Aorta (tissue), 5 donors: ENCODE measurements around the gene EPHB1. TPM values are rescaled to one million over a fixed set of nuclear protein-coding genes. Genes with fewer than 3 reads are reported as not detected.

Experiments used
- ATAC-seq: fragments of 200-7000 bp; cut with Tn5 transposase; one replicate; pipeline ENCODE4 v1.9.1; 2022; ENCODE audit warnings: moderate library complexity; ENCODE audit not compliant: low FRiP score
- DNase-seq, 2 donors: peaks; one replicate each; pipeline ENCODE4 v3.0.0-alpha.2; 2020
- H3K27ac ChIP-seq, 2 donors: one replicate each; pipeline ENCODE4 v1.5.1; 2013; ENCODE audit warnings: low read length in 2 of 2, mild to moderate bottlenecking in 2 of 2, moderate library complexity in 2 of 2, control low read depth in 1 of 2, inconsistent platforms in 1 of 2, low read depth in 1 of 2
- H3K27me3 ChIP-seq, 2 donors: one replicate each; pipeline ENCODE4 v1.6.1; 2013; ENCODE audit warnings: control low read depth in 1 of 2, low read length in 1 of 2, mild to moderate bottlenecking in 1 of 2, moderate library complexity in 1 of 2; ENCODE audit not compliant: insufficient read depth in 2 of 2, control insufficient read depth in 1 of 2
- H3K36me3 ChIP-seq, 2 donors: one replicate each; pipeline ENCODE4 v1.6.1; 2013; ENCODE audit warnings: control low read depth in 1 of 2, low read length in 1 of 2, mild to moderate bottlenecking in 1 of 2; ENCODE audit not compliant: insufficient read depth in 2 of 2, control insufficient read depth in 1 of 2
- H3K4me1 ChIP-seq, 2 donors: one replicate each; pipeline ENCODE4 v1.6.1; 2013; ENCODE audit warnings: low read length in 2 of 2, control low read depth in 1 of 2, mild to moderate bottlenecking in 1 of 2, moderate library complexity in 1 of 2; ENCODE audit not compliant: insufficient read depth in 2 of 2, control insufficient read depth in 1 of 2
- H3K4me3 ChIP-seq, 2 donors: one replicate each; pipeline ENCODE4 v1.5.1; 2013; ENCODE audit warnings: low read length in 2 of 2, control low read depth in 1 of 2, mild to moderate bottlenecking in 1 of 2
- H3K9me3 ChIP-seq: one replicate; pipeline ENCODE4 v1.6.1; 2013; ENCODE audit warnings: mild to moderate bottlenecking, low read length; ENCODE audit not compliant: control insufficient read depth
- WGBS, 2 donors: extraction: QIAGEN DNeasy Blood & Tissue Kit; methylation state at CpG; one replicate each; pipeline ENCODE4 v1.1.7; 2013; 5-methylcytosine and 5-hydroxymethylcytosine counted together
- intact Hi-C, 2 donors: fragments of 100-400 bp; cut with DNase I; formaldehyde crosslinking; loops; one replicate each; pipeline versions ENCODE4 v1.14.2 to v1.15.0; 2022
- polyA plus RNA-seq, 2 donors: library from polyadenylated mRNA; stranded (reverse); fragments of 200-250 nt; gene quantifications; one replicate each; pipeline ENCODE4 v1.2.3, GENCODE V29; 2013
- total RNA-seq, 2 donors: library from RNA; stranded (reverse); fragmentation: NEBNext Ultra II Directional; extraction: Animal tissue kit (Norgen Biotek cat#: 25700); gene quantifications; one replicate each; pipeline ENCODE4 v1.2.1, GENCODE V29; 2021
- donor health status: healthy with polysubstance abuse.
- donor health status: Bipolar disorder and iron deficiency.
- donor health status: DM: no; HTN: no; CAD: no.
- donor health status: DM: no; HTN: no; CAD: no.
- donor health status: DM: yes; HTN: yes; CAD: no.

EPHB1 gene
- total and polyA plus RNA-seq, 4 donors: 0.31 to 4.8 (median 3.6) TPM; not detected in 1

- no peaks in the 10 kb centered on the region for H3K4me1 ChIP-seq
- H3K4me3 ChIP-seq: no peak overlapping the region
- H3K27ac ChIP-seq: no peak overlapping the region
- H3K9me3 ChIP-seq: no peaks in the 10 kb centered on the region
- WGBS, 2 donors: 94 to 95% methylated on average over 4 of the region's 4 CpGs
- H3K27me3 ChIP-seq: no peaks in the 10 kb centered on the region
- DNase-seq (no peak), ATAC-seq (no peak)
- H3K36me3 ChIP-seq: no peaks in the 10 kb centered on the region
- intact Hi-C loops: no loop called here
Observed at GRCh38 chr3:134822090-134822489, 27.0 kb downstream of the EPHB1 start.

DNA sequence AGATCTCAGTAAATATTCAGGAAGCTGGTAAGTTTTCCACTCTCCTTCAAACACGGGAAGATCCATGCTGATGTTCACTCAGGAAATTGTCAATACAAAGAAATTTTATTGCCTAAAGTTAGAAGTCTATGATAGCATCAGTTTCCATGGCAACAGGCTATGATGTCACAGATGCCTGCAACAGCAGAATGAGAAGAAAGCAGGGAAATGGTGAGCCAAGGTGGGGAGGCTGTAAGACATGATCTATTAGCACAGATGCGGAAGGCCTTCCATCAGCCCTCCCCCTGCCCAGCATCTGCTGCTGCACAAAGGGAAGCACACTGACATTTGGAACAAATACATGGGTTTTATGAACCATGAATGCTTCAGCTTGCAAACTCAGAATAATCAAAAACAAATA lies 28.6 kb downstream of the EPHB1 start:
- no peaks in the 10 kb centered on the region for H3K36me3 ChIP-seq
- H3K4me3 ChIP-seq: no peak overlapping the region
- DNase-seq: no peak
- no peaks in the 10 kb centered on the region for H3K27me3 ChIP-seq
- no peak overlapping the region for H3K27ac ChIP-seq
- WGBS, 2 donors: 80 to 95% methylated on average over 2 of the region's 2 CpGs
- ATAC-seq: no peak
- no peaks in the 10 kb centered on the region for H3K9me3 ChIP-seq
- intact Hi-C loops: no loop called here
- no peaks in the 10 kb centered on the region for H3K4me1 ChIP-seq

- DNase-seq (no peak), ATAC-seq (no peak)
- 67 to 71% methylated on average over 1 of the region's 1 CpG for WGBS, 2 donors
- H3K4me3 ChIP-seq: no peak overlapping the region
- no peaks in the 10 kb centered on the region for H3K36me3 ChIP-seq
- no peaks in the 10 kb centered on the region for H3K27me3 ChIP-seq
- H3K9me3 ChIP-seq: no peaks in the 10 kb centered on the region
- no peak overlapping the region for H3K27ac ChIP-seq
- intact Hi-C loops: no loop called here
- no peaks in the 10 kb centered on the region for H3K4me1 ChIP-seq
Observed at GRCh38 chr3:134824791-134825190, 29.7 kb downstream of the EPHB1 start.

DNA sequence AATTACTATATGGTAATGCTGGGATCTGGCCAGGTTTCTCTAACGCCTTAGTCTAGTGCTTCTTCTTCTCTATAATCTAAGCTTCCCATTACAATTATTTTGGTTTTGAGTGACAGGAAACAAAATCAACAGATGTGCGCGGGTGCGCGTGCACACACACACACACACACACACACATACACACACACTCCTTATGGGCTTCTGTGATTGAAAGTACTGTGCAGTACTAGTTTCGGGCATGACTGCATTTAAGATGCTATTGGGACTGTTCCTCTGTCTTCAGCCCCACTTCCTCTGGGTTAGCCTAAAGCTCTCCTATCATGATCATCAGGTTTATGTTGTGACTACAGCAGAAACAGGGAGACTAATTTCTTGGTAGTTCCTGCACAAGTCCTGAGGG lies 32.2 kb downstream of the EPHB1 start:
- DNase-seq (no peak), ATAC-seq (no peak)
- H3K4me1 ChIP-seq: no peaks in the 10 kb centered on the region
- intact Hi-C loops: no loop called here
- no peak overlapping the region for H3K4me3 ChIP-seq
- 95% methylated on average over 6 of the region's 6 CpGs for WGBS, 2 donors
- no peak overlapping the region for H3K27ac ChIP-seq
- H3K9me3 ChIP-seq: no peaks in the 10 kb centered on the region
- H3K27me3 ChIP-seq: no peaks in the 10 kb centered on the region
- no peaks in the 10 kb centered on the region for H3K36me3 ChIP-seq

- intact Hi-C loops: no loop called here
- DNase-seq: no peak
- no peak for ATAC-seq
- H3K27ac ChIP-seq: no peak overlapping the region
- H3K36me3 ChIP-seq: no peaks in the 10 kb centered on the region
- no peak overlapping the region for H3K4me3 ChIP-seq
- no peaks in the 10 kb centered on the region for H3K4me1 ChIP-seq
- H3K9me3 ChIP-seq: no peaks in the 10 kb centered on the region
- H3K27me3 ChIP-seq: no peaks in the 10 kb centered on the region
- 9 to 13% methylated on average over 3 of the region's 3 CpGs for WGBS, 2 donors
Observed at GRCh38 chr3:134829721-134830120, 34.7 kb downstream of the EPHB1 start.

- H3K4me1 ChIP-seq: no peaks in the 10 kb centered on the region
- DNase-seq (no peak), ATAC-seq (no peak)
- H3K27ac ChIP-seq: no peak overlapping the region
- H3K36me3 ChIP-seq: no peaks in the 10 kb centered on the region
- 94 to 96% methylated on average over 4 of the region's 4 CpGs for WGBS, 2 donors
- no peaks in the 10 kb centered on the region for H3K9me3 ChIP-seq
- intact Hi-C loops: no loop called here
- H3K4me3 ChIP-seq: no peak overlapping the region
- no peaks in the 10 kb centered on the region for H3K27me3 ChIP-seq
Observed at GRCh38 chr3:134832585-134832984, 37.5 kb downstream of the EPHB1 start.

GRCh38 chr3:134833453-134834163 lies 38.5 kb downstream of the EPHB1 start:
- DNase-seq (no peak), ATAC-seq (no peak)
- Histone ChIP-seq H3K27me3 (no peaks in the 10 kb centered on the region), H3K27ac (no peak overlapping the region), H3K4me1 (no peaks in the 10 kb centered on the region), H3K36me3 (no peaks in the 10 kb centered on the region), H3K4me3 (no peak overlapping the region), H3K9me3 (no peaks in the 10 kb centered on the region)
- intact Hi-C loops: no loop called here
- 81 to 94% methylated on average over 5 of the region's 5 CpGs for WGBS, 2 donors

- H3K4me3 ChIP-seq: no peak overlapping the region
- no peaks in the 10 kb centered on the region for H3K36me3 ChIP-seq
- H3K9me3 ChIP-seq: peaks cover 4% of the 10 kb centered on the region
- no peak overlapping the region for H3K27ac ChIP-seq
- intact Hi-C loops: no loop called here
- DNase-seq (no peak), ATAC-seq (no peak)
- no peaks in the 10 kb centered on the region for H3K27me3 ChIP-seq
- WGBS, 2 donors: 85 to 98% methylated on average over 3 of the region's 3 CpGs
- H3K4me1 ChIP-seq: no peaks in the 10 kb centered on the region
Observed at GRCh38 chr3:134836921-134837320, 41.9 kb downstream of the EPHB1 start.

- H3K4me1 ChIP-seq: no peaks in the 10 kb centered on the region
- 52 to 60% methylated on average over 2 of the region's 2 CpGs for WGBS, 2 donors
- DNase-seq: no peak
- no peak overlapping the region for H3K27ac ChIP-seq
- H3K27me3 ChIP-seq: no peaks in the 10 kb centered on the region
- H3K9me3 ChIP-seq: peaks cover 4% of the 10 kb centered on the region
- no peaks in the 10 kb centered on the region for H3K36me3 ChIP-seq
- no peak overlapping the region for H3K4me3 ChIP-seq
- no peak for ATAC-seq
- intact Hi-C loops: no loop called here
Observed at GRCh38 chr3:134838599-134838998, 43.5 kb downstream of the EPHB1 start.
